IMR-90 (cell line): ENCODE results near the gene SH3GL2. TPM values are rescaled to one million over a fixed set of nuclear protein-coding genes. Genes with fewer than 3 reads are reported as not detected.

ENCODE experiments used
- ATAC-seq: fragments of 200-7000 bp; cut with Tn5 transposase; 2 replicates; pipeline ENCODE4 v1.9.1; 2020; ENCODE audit warnings: low read depth, mild to moderate bottlenecking, moderate library complexity
- BruUV-seq: library from RNA; stranded (reverse); fragments of 400-500 nt; replicated peaks from 2 replicates; lab custom pipeline; 2021; lab: Mats Ljungman, UMichigan
- CTCF ChIA-PET: fragments of 300-600 bp; formaldehyde crosslinking; extraction: SDS; loops from one replicate; lab custom pipeline; 2021; ENCODE audit warnings: antibody characterized with exemption; lab: Yijun Ruan, JAX
- POLR2A ChIA-PET: fragments of 300-600 bp; sonication (Branson Sonifier 250); formaldehyde crosslinking; loops from one replicate; lab custom pipeline; 2022; ENCODE audit warnings: antibody characterized with exemption; ENCODE audit not compliant: unreplicated experiment; lab: Charles Lee
- DNase-seq: peaks from one replicate; pipeline ENCODE4 v3.0.0; 2013
- H2AFZ ChIP-seq: replicated peaks from 2 replicates; pipeline ENCODE3; 2013; ENCODE audit warnings: low read length, mild to moderate bottlenecking; ENCODE audit not compliant: poor library complexity
- H2AK5ac ChIP-seq: 2 replicates; pipeline ENCODE4 v1.6.1; 2013; ENCODE audit warnings: low read depth, low read length, inconsistent platforms
- H2AK9ac ChIP-seq: replicated peaks from 2 replicates; pipeline ENCODE3; 2013; ENCODE audit warnings: mild to moderate bottlenecking, low read depth, low read length, moderate library complexity; ENCODE audit not compliant: poor library complexity
- H2BK120ac ChIP-seq: 2 replicates; pipeline ENCODE4 v1.6.1; 2013; ENCODE audit warnings: low read depth, low read length, inconsistent platforms
- H2BK15ac ChIP-seq: 3 replicates; pipeline ENCODE4 v1.6.1; 2013; ENCODE audit warnings: low read depth, low read length, inconsistent platforms
- H2BK20ac ChIP-seq: 2 replicates; pipeline ENCODE4 v1.6.1; 2013; ENCODE audit warnings: low read depth, mild to moderate bottlenecking, inconsistent platforms, low read length, moderate library complexity
- H2BK5ac ChIP-seq: 2 replicates; pipeline ENCODE4 v1.6.1; 2013; ENCODE audit warnings: mild to moderate bottlenecking, low read depth, low read length, inconsistent platforms; ENCODE audit not compliant: poor library complexity, severe bottlenecking
- H3K14ac ChIP-seq: replicated peaks from 2 replicates; pipeline ENCODE4 v1.6.1; 2013; ENCODE audit warnings: low read depth, low read length, inconsistent platforms
- H3K18ac ChIP-seq: 2 replicates; pipeline ENCODE4 v1.6.1; 2013; ENCODE audit warnings: low read depth, low read length, control low read depth
- H3K23ac ChIP-seq: 2 replicates; pipeline ENCODE4 v1.6.1; 2013; ENCODE audit warnings: low read depth, low read length, inconsistent platforms
- H3K27ac ChIP-seq: 2 replicates; pipeline ENCODE4 v1.5.1; 2013; ENCODE audit warnings: mild to moderate bottlenecking, control low read depth, low read length; ENCODE audit not compliant: insufficient read depth
- H3K27me3 ChIP-seq: 2 replicates; pipeline ENCODE4 v1.6.1; 2013; ENCODE audit warnings: low read length; ENCODE audit not compliant: control insufficient read depth, insufficient read depth
- H3K36me3 ChIP-seq: 2 replicates; pipeline ENCODE4 v1.6.1; 2013; ENCODE audit warnings: low read length, mixed read lengths; ENCODE audit not compliant: control insufficient read depth, insufficient read depth
- H3K4ac ChIP-seq: 2 replicates; pipeline ENCODE4 v1.6.1; 2013; ENCODE audit warnings: low read depth, low read length, inconsistent platforms
- H3K4me1 ChIP-seq: 2 replicates; pipeline ENCODE4 v1.6.1; 2013; ENCODE audit warnings: low read length, mixed read lengths; ENCODE audit not compliant: control insufficient read depth, insufficient read depth
- H3K4me2 ChIP-seq: 2 replicates; pipeline ENCODE4 v1.6.1; 2013; ENCODE audit warnings: low read depth, mild to moderate bottlenecking, control low read depth, low read length, moderate library complexity
- H3K4me3 ChIP-seq: 2 replicates; pipeline ENCODE4 v1.5.1; 2013; ENCODE audit warnings: low read depth, mild to moderate bottlenecking, control low read depth, low read length, moderate library complexity; ENCODE audit not compliant: insufficient read depth
- H3K56ac ChIP-seq: 2 replicates; pipeline ENCODE4 v1.6.1; 2013; ENCODE audit warnings: low read length, inconsistent platforms; ENCODE audit not compliant: insufficient read depth; ENCODE audit errors: extremely low read depth
- H3K79me1 ChIP-seq, 2 experiments: 2 replicates each; pipeline ENCODE4 v1.6.1; 2013; ENCODE audit warnings: low read length in 2 of 2, inconsistent platforms in 1 of 2, low read depth in 1 of 2
- H3K9ac ChIP-seq: 2 replicates; pipeline ENCODE4 v1.6.1; 2013; ENCODE audit warnings: low read depth, low read length, control low read depth
- H3K9me1 ChIP-seq: 2 replicates; pipeline ENCODE4 v1.6.1; 2013; ENCODE audit warnings: low read length, inconsistent platforms; ENCODE audit not compliant: insufficient read depth
- H3K9me3 ChIP-seq: 2 replicates; pipeline ENCODE4 v1.6.1; 2013; ENCODE audit warnings: low read length; ENCODE audit not compliant: control insufficient read depth, insufficient read depth
- H4K20me1 ChIP-seq: 2 replicates; pipeline ENCODE4 v1.6.1; 2013; ENCODE audit warnings: low read length, inconsistent platforms; ENCODE audit not compliant: insufficient read depth
- H4K5ac ChIP-seq: 2 replicates; pipeline ENCODE4 v1.6.1; 2013; ENCODE audit warnings: mild to moderate bottlenecking, low read depth, low read length, control low read depth
- H4K8ac ChIP-seq, 2 experiments: 2 replicates each; pipeline ENCODE4 v1.6.1; 2013; ENCODE audit warnings: low read depth in 2 of 2, low read length in 2 of 2, control low read depth in 1 of 2, inconsistent platforms in 1 of 2
- H4K91ac ChIP-seq: 2 replicates; pipeline ENCODE4 v1.6.1; 2013; ENCODE audit warnings: low read depth, low read length, inconsistent platforms; ENCODE audit not compliant: insufficient read depth
- CEBPB ChIP-seq: IDR thresholded peaks from 2 replicates; pipeline ENCODE4 v1.6.1; 2012; ENCODE audit warnings: low read depth, low read length, improper control_type of control experiment
- CHD1 ChIP-seq: IDR thresholded peaks from 2 replicates; pipeline ENCODE4 v1.6.1; 2012; ENCODE audit warnings: low read depth, low read length, improper control_type of control experiment
- FOS ChIP-seq: fragments of 150-350 bp; IDR thresholded peaks from 2 replicates; pipeline ENCODE4 v1.6.1; 2016; ENCODE audit warnings: low read depth, low read length
- MAFK ChIP-seq: IDR thresholded peaks from 2 replicates; pipeline ENCODE4 v1.6.1; 2012; ENCODE audit warnings: low read depth, low read length, improper control_type of control experiment
- MAZ ChIP-seq: IDR thresholded peaks from 2 replicates; pipeline ENCODE4 v1.6.1; 2012; ENCODE audit warnings: low read depth, mild to moderate bottlenecking, low read length, improper control_type of control experiment, moderate library complexity, borderline replicate concordance
- NFE2L2 ChIP-seq: fragments of 150-350 bp; IDR thresholded peaks from 2 replicates; pipeline ENCODE4 v1.6.1; 2016; ENCODE audit warnings: low read depth, mild to moderate bottlenecking, low read length
- WGBS, 2 experiments: methylation state at CpG; one replicate each; pipeline versions ENCODE4 v1.1.5 to v1.1.7; 2013; ENCODE audit warnings: missing lambda C conversion rate in 2 of 2; ENCODE audit not compliant: insufficient read length in 1 of 2; ENCODE audit errors: extremely low coverage in 2 of 2; 5-methylcytosine and 5-hydroxymethylcytosine counted together
- dilution Hi-C: fragments of 300-500 bp; cut with HindIII; formaldehyde crosslinking; loops from one replicate; pipeline ENCODE4 v1.14.3; 2018; ENCODE audit warnings: low sequenced_read_pairs; ENCODE audit not compliant: unreplicated experiment
- in situ Hi-C: fragments of 300-500 bp; cut with MboI; formaldehyde crosslinking; loops from 3 replicates; pipeline ENCODE4 v1.14.3; 2019; ENCODE audit warnings: low sequenced_read_pairs, inconsistent platforms, mixed read lengths
- intact Hi-C: fragments of 100-400 bp; cut with micrococcal nuclease; formaldehyde crosslinking; loops from 2 replicates; pipeline ENCODE4 v1.10.0; 2022
- polyA plus RNA-seq, 3 experiments: library from polyadenylated mRNA; depleted of rRNA; stranded (reverse); fragments of >200 nt; gene quantifications; 2 replicates each; pipeline ENCODE4 v1.2.3, GENCODE V29; 2012; ENCODE audit warnings: low replicate concordance in 1 of 3
- total RNA-seq: library from RNA; depleted of rRNA; stranded (reverse); fragments of >200 nt; gene quantifications from 2 replicates; pipeline ENCODE4 v1.2.3, GENCODE V29; 2012
- TF ChIP-seq, protein P1 (sequence below): fragments of 150-350 bp; IDR thresholded peaks from 2 replicates; pipeline ENCODE4 v1.6.1; 2016; ENCODE audit warnings: low read depth, mild to moderate bottlenecking, low read length, moderate library complexity, borderline replicate concordance
- TF ChIP-seq, protein P2 (sequence below): conservative IDR thresholded peaks from 2 replicates; pipeline ENCODE4 v1.5.1; 2012; ENCODE audit warnings: mild to moderate bottlenecking, low read depth, low read length, improper control_type of control experiment

Gene SH3GL2
- total and polyA plus RNA-seq, 2 of the 4 experiments (the other 2 are of a cell fraction), result under 0.01 to 0.05 TPM

DNA sequence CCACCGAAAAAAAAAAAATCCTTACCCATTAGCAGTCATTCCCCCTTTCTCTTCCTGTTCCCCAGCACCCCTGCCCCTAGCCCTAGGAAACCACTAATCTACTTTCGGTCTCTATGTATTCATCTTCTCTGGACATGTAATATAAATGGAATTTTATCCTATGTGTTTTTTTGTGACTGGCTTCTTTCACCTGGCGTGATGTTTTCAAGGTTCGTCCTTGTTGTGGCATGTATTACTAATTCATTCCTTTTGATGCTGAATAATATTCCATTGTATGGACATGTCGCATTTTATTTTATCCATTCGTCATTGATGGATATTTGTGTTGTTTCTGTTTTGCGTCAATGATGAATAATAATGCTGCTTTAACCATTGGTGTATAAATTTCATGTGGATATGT is 42.8 kb upstream of the SH3GL2 start:
- H3K18ac ChIP-seq, result no peak overlapping the region
- ATAC-seq, result no peak
- no peak for DNase-seq
- no peak overlapping the region for H2BK15ac ChIP-seq
- no peaks in the 10 kb centered on the region for H3K79me1 ChIP-seq
- no peak overlapping the region for H2AK9ac ChIP-seq
- no peak overlapping the region for H2AK5ac ChIP-seq
- H2BK5ac ChIP-seq, result no peak overlapping the region
- no peaks in the 10 kb centered on the region for H4K20me1 ChIP-seq
- no peak overlapping the region for H3K14ac ChIP-seq
- H3K9ac ChIP-seq, result no peak overlapping the region
- ChIA-PET CTCF (no interaction called here), POLR2A (no interaction called here)
- no peaks in the 10 kb centered on the region for H3K4me1 ChIP-seq
- H3K27ac ChIP-seq, result no peak overlapping the region
- no peak overlapping the region for H2BK20ac ChIP-seq
- no peak overlapping the region for H3K4ac ChIP-seq
- TF ChIP-seq, protein P1, sequence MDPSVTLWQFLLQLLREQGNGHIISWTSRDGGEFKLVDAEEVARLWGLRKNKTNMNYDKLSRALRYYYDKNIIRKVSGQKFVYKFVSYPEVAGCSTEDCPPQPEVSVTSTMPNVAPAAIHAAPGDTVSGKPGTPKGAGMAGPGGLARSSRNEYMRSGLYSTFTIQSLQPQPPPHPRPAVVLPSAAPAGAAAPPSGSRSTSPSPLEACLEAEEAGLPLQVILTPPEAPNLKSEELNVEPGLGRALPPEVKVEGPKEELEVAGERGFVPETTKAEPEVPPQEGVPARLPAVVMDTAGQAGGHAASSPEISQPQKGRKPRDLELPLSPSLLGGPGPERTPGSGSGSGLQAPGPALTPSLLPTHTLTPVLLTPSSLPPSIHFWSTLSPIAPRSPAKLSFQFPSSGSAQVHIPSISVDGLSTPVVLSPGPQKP, result no peak
- TF ChIP-seq MAFK (no peak), FOS (no peak), CHD1 (no peak), MAZ (no peak), CEBPB (no peak), NFE2L2 (no peak)
- TF ChIP-seq, protein P2, sequence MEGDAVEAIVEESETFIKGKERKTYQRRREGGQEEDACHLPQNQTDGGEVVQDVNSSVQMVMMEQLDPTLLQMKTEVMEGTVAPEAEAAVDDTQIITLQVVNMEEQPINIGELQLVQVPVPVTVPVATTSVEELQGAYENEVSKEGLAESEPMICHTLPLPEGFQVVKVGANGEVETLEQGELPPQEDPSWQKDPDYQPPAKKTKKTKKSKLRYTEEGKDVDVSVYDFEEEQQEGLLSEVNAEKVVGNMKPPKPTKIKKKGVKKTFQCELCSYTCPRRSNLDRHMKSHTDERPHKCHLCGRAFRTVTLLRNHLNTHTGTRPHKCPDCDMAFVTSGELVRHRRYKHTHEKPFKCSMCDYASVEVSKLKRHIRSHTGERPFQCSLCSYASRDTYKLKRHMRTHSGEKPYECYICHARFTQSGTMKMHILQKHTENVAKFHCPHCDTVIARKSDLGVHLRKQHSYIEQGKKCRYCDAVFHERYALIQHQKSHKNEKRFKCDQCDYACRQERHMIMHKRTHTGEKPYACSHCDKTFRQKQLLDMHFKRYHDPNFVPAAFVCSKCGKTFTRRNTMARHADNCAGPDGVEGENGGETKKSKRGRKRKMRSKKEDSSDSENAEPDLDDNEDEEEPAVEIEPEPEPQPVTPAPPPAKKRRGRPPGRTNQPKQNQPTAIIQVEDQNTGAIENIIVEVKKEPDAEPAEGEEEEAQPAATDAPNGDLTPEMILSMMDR, result no peak
- in situ Hi-C loops, result loop anchor here (5.0 to 25.0 kb wide), 3 partner anchors 271 to 1501 kb away; partner anchors contain the start of genes RRAGA and SAXO1
- H3K23ac ChIP-seq, result no peak overlapping the region
- H4K8ac ChIP-seq, result no peak overlapping the region
- H4K5ac ChIP-seq, result no peak overlapping the region
- no peaks in the 10 kb centered on the region for H3K9me3 ChIP-seq
- H4K91ac ChIP-seq, result no peak overlapping the region
- H2BK120ac ChIP-seq, result no peak overlapping the region
- H3K9me1 ChIP-seq, result no peaks in the 10 kb centered on the region
- intact Hi-C loops, result no loop called here
- H3K27me3 ChIP-seq, result peaks cover 2% of the 10 kb centered on the region; the same call in 1 of the 2 replicates
- dilution Hi-C loops, result loop anchor here (25.0 kb wide), 1 partner anchor 251 kb away; no protein-coding TSS in a partner anchor
- no peak overlapping the region for H3K56ac ChIP-seq
- no CpG with 5 or more reads among the region's 7 CpGs for WGBS, 2 experiments
- H3K4me2 ChIP-seq, result no peak overlapping the region
- no TSS peak for BruUV-seq
- no peaks in the 10 kb centered on the region for H3K36me3 ChIP-seq
- no peak overlapping the region for H3K4me3 ChIP-seq
- no peak overlapping the region for H2AFZ ChIP-seq
